Naive thymus-derived CD8-positive, alpha-beta T cell (primary cell): ENCODE data around the gene STRN3. TPM values are rescaled to one million over a fixed set of nuclear protein-coding genes. Genes with fewer than 3 reads are reported as not detected.
"Not testable (repeated sequence)": the region's sequence is repeated elsewhere in the genome, so short reads cannot be mapped to it uniquely, and the experiment has no call there.

Experiments used
- ATAC-seq, 2 donors: fragments of 150-1000 bp; cut with Tn5 transposase in 1 of 2; sonication (Bioruptor Pico), chemical (Tn5 transposase) in 1 of 2; 1 replicate in 1 of 2; 2 replicates in 1 of 2; pipeline ENCODE4 v1.10.0; 2021; ENCODE audit warnings: mild to moderate bottlenecking in 2 of 2, moderate library complexity in 2 of 2
- POLR2A ChIA-PET: fragments of 350-600 bp; sonication (Branson Sonifier 250); formaldehyde crosslinking; loops from one replicate; lab custom pipeline; 2021; ENCODE audit warnings: antibody characterized with exemption; lab: Charles Lee
- DNase-seq, 10 donors: peaks; one replicate each; pipeline versions ENCODE4 v3.0.0 to v3.0.0-alpha.2; 2020 to 2022
- H3K27ac Mint-ChIP-seq, 10 donors: one replicate each; pipeline ENCODE4 v1.8.0; 2020 to 2022; ENCODE audit warnings: mild to moderate bottlenecking in 10 of 10, mixed read lengths in 10 of 10, moderate library complexity in 4 of 10, inconsistent platforms in 1 of 10
- H3K27me3 Mint-ChIP-seq, 5 donors: one replicate each; pipeline ENCODE4 v1.8.0; 2021 to 2022; ENCODE audit warnings: mixed read lengths in 5 of 5
- H3K36me3 Mint-ChIP-seq, 3 donors: one replicate each; pipeline ENCODE4 v1.8.0; 2020 to 2022; ENCODE audit warnings: mixed read lengths in 3 of 3, mild to moderate bottlenecking in 2 of 3, inconsistent platforms in 1 of 3
- H3K4me1 Mint-ChIP-seq, 4 donors: one replicate each; pipeline ENCODE4 v1.8.0; 2021 to 2022; ENCODE audit warnings: mixed read lengths in 4 of 4
- H3K4me3 Mint-ChIP-seq, 10 donors: one replicate each; pipeline ENCODE4 v1.8.0; 2020 to 2022; ENCODE audit warnings: mild to moderate bottlenecking in 10 of 10, mixed read lengths in 10 of 10, moderate library complexity in 6 of 10, inconsistent platforms in 1 of 10
- H3K9me3 Mint-ChIP-seq, 9 donors: one replicate each; pipeline ENCODE4 v1.8.0; 2020 to 2022; ENCODE audit warnings: mixed read lengths in 9 of 9, mild to moderate bottlenecking in 3 of 9, inconsistent platforms in 1 of 9, moderate library complexity in 1 of 9
- polyA plus RNA-seq, 3 donors: library from polyadenylated mRNA; unstranded; fragments of 300-500 nt; fragmentation: Illumina TruSeq; gene quantifications; one replicate each; pipeline ENCODE4 v1.2.3, GENCODE V29; 2021
- total RNA-seq, 8 experiments: library from RNA in 2 of 8; stranded (reverse) in 2 of 8; gene quantifications; one replicate each; pipeline ENCODE4 v1.2.3 and lab custom pipeline; 2021 to 2026

STRN3 gene
- total and polyA plus RNA-seq, 5 experiments from 2014 or later = 3.0 to 26.8 (median 4.8) TPM

GRCh38 chr14:30915596-30915995, 110.6 kb downstream of the STRN3 start:
- H3K4me3 Mint-ChIP-seq = no peak overlapping the region
- ATAC-seq = no peak
- POLR2A ChIA-PET = interaction anchor here (0.5 kb wide), 1 partner anchor 13 kb away, joined by 3 read pairs; no protein-coding TSS in a partner anchor

GRCh38 chr14:30914812-30915211, 111.4 kb downstream of the STRN3 start:
- no peak for ATAC-seq
- no peaks in the 10 kb centered on the region for H3K9me3 Mint-ChIP-seq
- POLR2A ChIA-PET = interaction anchor here (0.5 kb wide), 1 partner anchor 13 kb away, joined by 3 read pairs; no protein-coding TSS in a partner anchor
- peak overlapping the region in 2 of 10 donors; percentile 9 to 11 for H3K27ac Mint-ChIP-seq
- DNase-seq = no peak
- peaks cover 0 to 30% (median 7%) of the 10 kb centered on the region in 3 donors for H3K36me3 Mint-ChIP-seq
- H3K27me3 Mint-ChIP-seq = no peaks in the 10 kb centered on the region
- H3K4me3 Mint-ChIP-seq = no peak overlapping the region
- peaks cover 0 to 4% (median 0%) of the 10 kb centered on the region in 4 donors for H3K4me1 Mint-ChIP-seq

More at GRCh38 chr14:30915596-30915995, 110.6 kb downstream of the STRN3 start:
- no peaks in the 10 kb centered on the region for H3K9me3 Mint-ChIP-seq
- H3K27me3 Mint-ChIP-seq = no peaks in the 10 kb centered on the region
- no peak overlapping the region for H3K27ac Mint-ChIP-seq
- DNase-seq = no peak
- peaks cover 0 to 4% (median 0%) of the 10 kb centered on the region in 4 donors for H3K4me1 Mint-ChIP-seq
- H3K36me3 Mint-ChIP-seq = peaks cover 0 to 34% (median 7%) of the 10 kb centered on the region in 3 donors

- no peaks in the 10 kb centered on the region for H3K27me3 Mint-ChIP-seq
- no peaks in the 10 kb centered on the region for H3K9me3 Mint-ChIP-seq
- POLR2A ChIA-PET = no interaction called here
- ATAC-seq (no peak), DNase-seq (no peak)
- no peak overlapping the region for H3K27ac Mint-ChIP-seq
- H3K36me3 Mint-ChIP-seq = peaks cover 0 to 36% (median 10%) of the 10 kb centered on the region in 3 donors
- no peak overlapping the region for H3K4me3 Mint-ChIP-seq
- H3K4me1 Mint-ChIP-seq = no peaks in the 10 kb centered on the region
Measured at GRCh38 chr14:30908826-30909225, 117.4 kb downstream of the STRN3 start.

GRCh38 chr14:30907659-30908057, 118.5 kb downstream of the STRN3 start:
- Mint-ChIP-seq H3K4me1 (no peaks in the 10 kb centered on the region), H3K27ac (no peak overlapping the region), H3K4me3 (no peak overlapping the region), H3K27me3 (no peaks in the 10 kb centered on the region), H3K9me3 (no peaks in the 10 kb centered on the region), H3K36me3 (peaks cover 0 to 37% (median 10%) of the 10 kb centered on the region in 3 donors)
- DNase-seq (no peak), ATAC-seq (no peak)
- POLR2A ChIA-PET = no interaction called here

GRCh38 chr14:30906752-30907658, 119.2 kb downstream of the STRN3 start:
- peak in 1 of 10 donors; percentile 3 for DNase-seq
- Mint-ChIP-seq H3K36me3 (peaks cover 0 to 42% (median 12%) of the 10 kb centered on the region in 3 donors), H3K9me3 (no peaks in the 10 kb centered on the region), H3K27ac (no peak overlapping the region), H3K27me3 (no peaks in the 10 kb centered on the region), H3K4me3 (no peak overlapping the region), H3K4me1 (no peaks in the 10 kb centered on the region)
- no peak for ATAC-seq
- POLR2A ChIA-PET = no interaction called here

- Mint-ChIP-seq H3K4me3 (no peak overlapping the region), H3K27me3 (no peaks in the 10 kb centered on the region), H3K36me3 (peaks cover 0 to 54% (median 11%) of the 10 kb centered on the region in 3 donors), H3K27ac (peak overlapping the region in 5 of 10 donors; percentile 5 to 57 (median 31)), H3K9me3 (no peaks in the 10 kb centered on the region), H3K4me1 (peaks cover 0 to 2% (median 2%) of the 10 kb centered on the region in 4 donors)
- no peak for ATAC-seq
- DNase-seq = no peak
- POLR2A ChIA-PET = no interaction called here
Measured at GRCh38 chr14:30903285-30904124, 122.7 kb downstream of the STRN3 start.

GRCh38 chr14:30897121-30897520, 129.1 kb downstream of the STRN3 start:
- H3K4me3 Mint-ChIP-seq, H3K9me3 Mint-ChIP-seq, DNase-seq, H3K27me3 Mint-ChIP-seq, POLR2A ChIA-PET, H3K4me1 Mint-ChIP-seq, ATAC-seq: not testable (repeated sequence)
- Mint-ChIP-seq H3K27ac (peak overlapping the region in 1 of 10 donors; percentile 5), H3K36me3 (peaks cover 5 to 63% (median 21%) of the 10 kb centered on the region in 3 donors)

GRCh38 chr14:30896435-30896834, 129.7 kb downstream of the STRN3 start:
- H3K27ac Mint-ChIP-seq = peak overlapping the region in 5 of 10 donors; percentile 31 to 79 (median 41)
- ATAC-seq (no peak), DNase-seq (no peak)
- H3K36me3 Mint-ChIP-seq = peaks cover 5 to 56% (median 20%) of the 10 kb centered on the region in 3 donors
- POLR2A ChIA-PET = no interaction called here
- H3K4me1 Mint-ChIP-seq = peaks cover 0 to 5% (median 4%) of the 10 kb centered on the region in 4 donors
- no peaks in the 10 kb centered on the region for H3K9me3 Mint-ChIP-seq
- no peaks in the 10 kb centered on the region for H3K27me3 Mint-ChIP-seq
- no peak overlapping the region for H3K4me3 Mint-ChIP-seq

GRCh38 chr14:30894923-30895515, 131.2 kb downstream of the STRN3 start:
- Mint-ChIP-seq H3K27ac (peak overlapping the region in 1 of 10 donors; percentile 12), H3K27me3 (no peaks in the 10 kb centered on the region)
- POLR2A ChIA-PET = interaction anchor here (0.6 kb wide), 1 partner anchor 138 kb away, joined by 3 read pairs; no protein-coding TSS in a partner anchor

GRCh38 chr14:30893819-30894218, 132.4 kb downstream of the STRN3 start:
- DNase-seq = no peak
- Mint-ChIP-seq H3K9me3 (no peaks in the 10 kb centered on the region), H3K4me3 (no peak overlapping the region), H3K36me3 (peaks cover 5 to 41% (median 20%) of the 10 kb centered on the region in 3 donors), H3K27ac (no peak overlapping the region), H3K27me3 (no peaks in the 10 kb centered on the region), H3K4me1 (peaks cover 0 to 5% (median 2%) of the 10 kb centered on the region in 4 donors)
- POLR2A ChIA-PET = no interaction called here
- no peak for ATAC-seq

More at GRCh38 chr14:30894923-30895515, 131.2 kb downstream of the STRN3 start:
- DNase-seq (no peak), ATAC-seq (no peak)
- Mint-ChIP-seq H3K4me1 (peaks cover 0 to 5% (median 4%) of the 10 kb centered on the region in 4 donors), H3K9me3 (no peaks in the 10 kb centered on the region), H3K36me3 (peaks cover 5 to 49% (median 20%) of the 10 kb centered on the region in 3 donors), H3K4me3 (no peak overlapping the region)

GRCh38 chr14:30889244-30889594, 137.0 kb downstream of the STRN3 start:
- Mint-ChIP-seq H3K27ac (peak overlapping the region in 3 of 10 donors; percentile 15 to 79 (median 53)), H3K36me3 (peaks cover 0 to 6% (median 0%) of the 10 kb centered on the region in 3 donors), H3K9me3 (no peaks in the 10 kb centered on the region), H3K4me3 (no peak overlapping the region), H3K27me3 (no peaks in the 10 kb centered on the region), H3K4me1 (no peaks in the 10 kb centered on the region)
- DNase-seq (no peak), ATAC-seq (no peak)
- POLR2A ChIA-PET = no interaction called here
